Measurements from ENCODE around the gene GRPEL2. TPM values are rescaled to one million over a fixed set of nuclear protein-coding genes. Genes with fewer than 3 reads are reported as not detected.

The GRPEL2 gene
- total RNA-seq, 3 donors from 2014 or later = 9.9 to 15.2 (median 11.1) TPM

DNA sequence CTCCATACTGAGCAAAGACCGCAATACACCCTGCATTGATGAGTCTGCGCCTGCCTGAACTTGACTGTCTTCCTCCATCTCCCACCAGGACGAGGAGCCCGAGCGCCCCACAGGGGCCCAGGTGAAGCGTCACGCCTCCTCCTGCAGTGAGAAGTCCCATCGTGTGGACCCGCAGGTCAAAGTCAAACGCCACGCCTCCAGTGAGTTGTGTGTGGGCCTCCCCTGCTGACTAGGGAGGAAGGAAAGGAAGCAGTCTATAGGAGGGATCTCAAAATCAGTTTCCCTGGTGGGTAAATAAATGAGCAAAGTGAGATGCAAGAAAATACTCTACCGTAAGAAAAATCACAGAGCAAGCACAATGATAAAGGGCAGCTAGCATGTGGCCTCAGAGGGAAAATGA, 22.8 kb upstream of the GRPEL2 start:
- Histone ChIP-seq H3K4me3 (no peak overlapping the region), H3K36me3 (ENCODE audit: low read depth) (no peaks in the 10 kb centered on the region), H3K9me3 (no peaks in the 10 kb centered on the region), H3K4me1 (ENCODE audit: low read depth) (peaks cover 27% of the 10 kb centered on the region)
- TF ChIP-seq, protein P1, sequence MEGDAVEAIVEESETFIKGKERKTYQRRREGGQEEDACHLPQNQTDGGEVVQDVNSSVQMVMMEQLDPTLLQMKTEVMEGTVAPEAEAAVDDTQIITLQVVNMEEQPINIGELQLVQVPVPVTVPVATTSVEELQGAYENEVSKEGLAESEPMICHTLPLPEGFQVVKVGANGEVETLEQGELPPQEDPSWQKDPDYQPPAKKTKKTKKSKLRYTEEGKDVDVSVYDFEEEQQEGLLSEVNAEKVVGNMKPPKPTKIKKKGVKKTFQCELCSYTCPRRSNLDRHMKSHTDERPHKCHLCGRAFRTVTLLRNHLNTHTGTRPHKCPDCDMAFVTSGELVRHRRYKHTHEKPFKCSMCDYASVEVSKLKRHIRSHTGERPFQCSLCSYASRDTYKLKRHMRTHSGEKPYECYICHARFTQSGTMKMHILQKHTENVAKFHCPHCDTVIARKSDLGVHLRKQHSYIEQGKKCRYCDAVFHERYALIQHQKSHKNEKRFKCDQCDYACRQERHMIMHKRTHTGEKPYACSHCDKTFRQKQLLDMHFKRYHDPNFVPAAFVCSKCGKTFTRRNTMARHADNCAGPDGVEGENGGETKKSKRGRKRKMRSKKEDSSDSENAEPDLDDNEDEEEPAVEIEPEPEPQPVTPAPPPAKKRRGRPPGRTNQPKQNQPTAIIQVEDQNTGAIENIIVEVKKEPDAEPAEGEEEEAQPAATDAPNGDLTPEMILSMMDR (IDR thresholded peaks at IDR 0.05) = no peak
- ATAC-seq = peak; percentile 75
- intact Hi-C loops (cut with DNase I, micrococcal nuclease) = no loop called here
- DNase-seq = peak; percentile 76 to 85 (median 81)

DNA sequence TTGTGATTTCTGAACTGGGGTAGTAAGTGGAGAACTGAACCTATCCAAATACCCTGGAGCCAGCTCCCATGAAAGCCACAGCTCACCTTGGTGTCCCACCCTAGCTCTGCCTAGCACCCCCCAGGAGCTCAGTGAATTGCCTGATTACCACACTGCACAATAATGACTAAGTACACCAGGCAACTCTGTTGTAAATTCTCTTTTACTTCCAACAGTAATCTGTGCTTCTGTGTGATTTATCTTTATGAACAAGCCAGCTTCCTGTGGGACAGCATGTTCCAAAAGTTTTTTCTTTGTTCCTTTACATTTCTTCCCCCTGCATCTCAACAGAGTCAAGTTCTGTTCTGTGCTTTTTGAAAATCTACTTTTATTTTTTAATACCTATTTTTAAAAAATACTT, 22.1 kb upstream of the GRPEL2 start:
- no peaks in the 10 kb centered on the region for H3K9me3 ChIP-seq
- H3K36me3 ChIP-seq (ENCODE audit: low read depth) = no peaks in the 10 kb centered on the region
- H3K4me3 ChIP-seq = no peak overlapping the region
- ATAC-seq = no peak
- intact Hi-C loops (cut with DNase I, micrococcal nuclease) = no loop called here
- TF ChIP-seq, protein P1 (IDR thresholded peaks at IDR 0.05) = no peak
- no peak for DNase-seq
- peaks cover 27% of the 10 kb centered on the region for H3K4me1 ChIP-seq (ENCODE audit: low read depth)

DNA sequence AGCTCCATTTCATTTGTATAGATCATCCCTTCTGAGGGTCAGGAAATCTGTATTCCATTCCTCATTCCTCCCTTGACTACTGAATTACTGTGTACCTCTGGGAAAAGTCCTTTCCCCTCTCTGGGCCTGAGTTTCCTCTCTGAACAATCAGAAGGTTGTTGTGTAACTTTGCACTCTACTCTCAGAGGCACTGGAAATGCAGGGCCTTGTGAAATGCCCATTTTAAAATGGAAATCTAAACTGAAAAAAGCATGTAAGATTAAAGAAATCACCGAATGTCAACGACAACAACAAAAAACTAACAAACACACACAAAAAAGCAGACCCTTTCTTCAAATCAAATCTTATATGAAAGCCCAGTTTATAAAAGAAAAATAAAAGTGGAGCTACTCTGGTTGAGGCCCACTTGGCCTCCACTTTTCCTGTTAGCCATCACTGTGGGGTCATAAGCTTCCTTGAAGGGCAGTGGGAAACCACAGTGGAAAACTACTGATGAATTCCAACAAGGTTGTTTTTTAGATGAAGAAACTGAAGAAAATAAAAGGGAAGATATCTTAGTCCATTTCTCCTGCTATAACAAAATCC, 21.6 kb upstream of the GRPEL2 start:
- intact Hi-C loops (cut with DNase I, micrococcal nuclease) = no loop called here
- TF ChIP-seq, protein P1 (IDR thresholded peaks at IDR 0.05) = no peak
- ATAC-seq = no peak

DNA sequence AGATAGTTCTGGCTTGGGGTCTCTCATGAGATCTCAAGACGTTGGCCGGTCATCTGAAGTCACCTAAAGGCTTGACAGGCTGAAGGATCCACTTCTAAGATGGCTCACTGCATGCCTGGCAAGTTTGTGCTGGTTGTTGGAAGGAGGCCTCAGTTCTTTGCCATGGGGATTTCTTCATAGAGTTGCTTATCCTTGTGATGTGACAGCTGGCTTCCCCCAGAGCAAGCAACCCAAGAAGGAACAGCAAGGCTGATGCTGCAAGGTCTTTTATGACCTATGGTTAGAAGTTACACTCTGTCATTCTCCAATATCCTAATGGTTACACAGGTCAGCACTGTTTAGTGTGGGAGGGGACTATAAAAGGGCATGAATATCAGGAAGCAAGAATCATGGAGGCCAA, 20.7 kb upstream of the GRPEL2 start:
- DNase-seq = no peak
- Histone ChIP-seq H3K36me3 (ENCODE audit: low read depth) (no peaks in the 10 kb centered on the region), H3K9me3 (no peaks in the 10 kb centered on the region), H3K4me3 (no peak overlapping the region), H3K4me1 (ENCODE audit: low read depth) (peaks cover 27% of the 10 kb centered on the region)
- no peak for ATAC-seq
- intact Hi-C loops (cut with DNase I, micrococcal nuclease) = no loop called here
- TF ChIP-seq, protein P1 (IDR thresholded peaks at IDR 0.05) = no peak

More for the DNA sequence above, 21.6 kb upstream of the GRPEL2 start:
- no peaks in the 10 kb centered on the region for H3K36me3 ChIP-seq (ENCODE audit: low read depth)
- no peaks in the 10 kb centered on the region for H3K9me3 ChIP-seq
- peaks cover 27% of the 10 kb centered on the region for H3K4me1 ChIP-seq (ENCODE audit: low read depth)
- no peak for DNase-seq
- no peak overlapping the region for H3K4me3 ChIP-seq

DNA sequence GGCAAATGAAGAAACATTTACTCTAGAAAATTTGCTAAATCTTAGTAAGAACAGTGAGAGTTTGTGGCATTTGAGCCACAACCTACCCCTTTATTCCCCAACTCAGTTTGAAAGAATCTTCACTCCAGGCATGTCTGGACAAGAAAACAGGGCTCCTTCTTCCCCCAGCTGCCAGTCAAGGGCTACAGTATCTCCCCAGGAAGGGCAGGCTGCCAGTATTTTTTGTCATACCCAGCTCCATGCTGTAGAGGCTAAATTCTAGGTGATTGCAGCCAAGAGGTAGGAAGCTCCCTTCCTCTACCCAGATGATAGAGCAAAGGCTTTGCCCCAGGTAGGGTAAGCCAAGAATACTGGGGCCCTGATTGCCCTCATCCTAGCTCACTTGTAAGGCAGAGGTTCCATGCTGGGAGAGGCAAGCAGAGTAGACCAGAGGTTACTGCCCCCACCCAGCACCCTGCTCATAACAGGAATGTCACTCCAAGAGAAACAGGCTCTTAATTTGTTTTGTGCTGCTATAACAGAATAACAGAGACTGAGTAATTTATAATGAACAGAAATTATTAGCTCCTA, 20.0 kb upstream of the GRPEL2 start:
- Histone ChIP-seq H3K4me1 (ENCODE audit: low read depth) (peaks cover 25% of the 10 kb centered on the region), H3K36me3 (ENCODE audit: low read depth) (no peaks in the 10 kb centered on the region), H3K4me3 (no peak overlapping the region), H3K9me3 (no peaks in the 10 kb centered on the region)
- DNase-seq (no peak), ATAC-seq (no peak)
- TF ChIP-seq, protein P1 (IDR thresholded peaks at IDR 0.05) = no peak
- intact Hi-C loops (cut with DNase I, micrococcal nuclease) = no loop called here
